HFF-Myc (cell line): ENCODE results near the gene RPL32.
A peak's percentile ranks its signal among the peaks of the same experiment; 100 is the strongest.
"Not testable (repeated sequence)": the region's sequence is repeated elsewhere in the genome, so short reads cannot be mapped to it uniquely, and the experiment has no call there.

Source experiments
- DNase-seq: peaks from one replicate; pipeline ENCODE4 v3.0.0-alpha.2; 2011; ENCODE audit warnings: low read depth; ENCODE audit errors: extremely low read depth
- H3K4me3 ChIP-seq: replicated peaks from 2 replicates; pipeline ENCODE4 v1.5.1; 2011; ENCODE audit warnings: low read depth, mild to moderate bottlenecking, control low read depth, low read length
- CTCF ChIP-seq: IDR thresholded peaks from 2 replicates; pipeline ENCODE4 v1.5.1; 2012; ENCODE audit warnings: mild to moderate bottlenecking, low read depth, low read length, control low read depth; ENCODE audit errors: missing control alignments

Gene RPL32

DNA sequence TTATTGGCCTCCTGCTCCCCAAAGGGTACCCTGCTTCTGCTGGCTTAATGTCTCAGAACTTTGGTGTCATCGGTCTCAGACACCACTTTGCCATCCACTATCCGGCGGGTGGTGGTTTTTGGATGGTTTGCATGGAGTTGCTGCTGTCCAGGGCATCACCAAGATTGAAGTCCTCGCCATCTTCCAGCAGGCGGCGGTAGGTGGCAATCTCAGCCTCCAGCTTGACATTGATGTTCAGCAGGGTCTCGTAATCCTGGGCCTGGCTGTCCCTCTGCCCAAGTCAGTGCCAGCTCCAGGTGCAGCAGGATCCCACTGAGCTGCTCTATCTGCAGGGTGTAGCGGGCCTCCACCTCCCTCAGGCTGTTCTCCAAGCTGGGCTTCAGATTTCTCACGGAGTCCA is 54.0 kb downstream of the RPL32 start:
- not testable (repeated sequence) for H3K4me3 ChIP-seq, DNase-seq
- peak; percentile 43 for TF ChIP-seq CTCF

GRCh38 chr3:12785096-12785495 is 56.3 kb downstream of the RPL32 start:
- no peak for DNase-seq
- no peak for TF ChIP-seq CTCF
- H3K4me3 ChIP-seq: no peak overlapping the region
